Lower leg skin (tissue), 4 donors: ENCODE data around the gene RYR2. TPM values are rescaled to one million over a fixed set of nuclear protein-coding genes. Genes with fewer than 3 reads are reported as not detected.

Experiments
- DNase-seq, 2 donors: peaks; one replicate each; pipeline ENCODE4 v3.0.0-alpha.2; 2019; ENCODE audit warnings: low spot score in 2 of 2
- H3K4me3 ChIP-seq: fragments of 200-600 bp; sonication (generic); 2 replicates; pipeline ENCODE4 v1.5.1; 2017; ENCODE audit warnings: mild to moderate bottlenecking, low read depth; ENCODE audit not compliant: poor library complexity, severe bottlenecking
- POLR2A ChIP-seq, 2 donors: fragments of 450-650 bp; IDR thresholded peaks; one replicate each; pipeline ENCODE4 v1.6.1; 2016 to 2017; ENCODE audit warnings: antibody characterized with exemption in 2 of 2, mild to moderate bottlenecking in 1 of 2, moderate library complexity in 1 of 2
- WGBS, 2 donors: methylation state at CpG; one replicate each; pipeline ENCODE4 v1.1.5; 2018; 5-methylcytosine and 5-hydroxymethylcytosine counted together
- intact Hi-C: fragments of 100-400 bp; cut with DNase I; formaldehyde crosslinking; loops from one replicate; pipeline ENCODE4 v1.15.0; 2023; ENCODE audit warnings: low total_unique reads
- total RNA-seq, 4 donors: library from RNA; depleted of rRNA; stranded (reverse); fragments of >200 nt; gene quantifications; one replicate each; pipeline ENCODE4 v1.1.0, GENCODE V29; 2016
- TF ChIP-seq, protein P1 (sequence below), 3 donors: fragments of 450-650 bp; IDR thresholded peaks; one replicate each; pipeline ENCODE4 v1.5.1; 2016; ENCODE audit warnings: antibody characterized with exemption in 3 of 3, mild to moderate bottlenecking in 3 of 3, moderate library complexity in 2 of 3

Gene RYR2
- total RNA-seq, 4 donors from 2014 or later, result 0.19 to 0.97 (median 0.66) TPM

- H3K4me3 ChIP-seq, result no peak overlapping the region
- intact Hi-C loops, result no loop called here
- whole genome bisulfite sequencing, 2 donors, result 71% methylated on average over 5 of the region's 5 CpGs
- TF ChIP-seq, protein P1, sequence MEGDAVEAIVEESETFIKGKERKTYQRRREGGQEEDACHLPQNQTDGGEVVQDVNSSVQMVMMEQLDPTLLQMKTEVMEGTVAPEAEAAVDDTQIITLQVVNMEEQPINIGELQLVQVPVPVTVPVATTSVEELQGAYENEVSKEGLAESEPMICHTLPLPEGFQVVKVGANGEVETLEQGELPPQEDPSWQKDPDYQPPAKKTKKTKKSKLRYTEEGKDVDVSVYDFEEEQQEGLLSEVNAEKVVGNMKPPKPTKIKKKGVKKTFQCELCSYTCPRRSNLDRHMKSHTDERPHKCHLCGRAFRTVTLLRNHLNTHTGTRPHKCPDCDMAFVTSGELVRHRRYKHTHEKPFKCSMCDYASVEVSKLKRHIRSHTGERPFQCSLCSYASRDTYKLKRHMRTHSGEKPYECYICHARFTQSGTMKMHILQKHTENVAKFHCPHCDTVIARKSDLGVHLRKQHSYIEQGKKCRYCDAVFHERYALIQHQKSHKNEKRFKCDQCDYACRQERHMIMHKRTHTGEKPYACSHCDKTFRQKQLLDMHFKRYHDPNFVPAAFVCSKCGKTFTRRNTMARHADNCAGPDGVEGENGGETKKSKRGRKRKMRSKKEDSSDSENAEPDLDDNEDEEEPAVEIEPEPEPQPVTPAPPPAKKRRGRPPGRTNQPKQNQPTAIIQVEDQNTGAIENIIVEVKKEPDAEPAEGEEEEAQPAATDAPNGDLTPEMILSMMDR (IDR thresholded peaks at IDR 0.05), result no peak
- no peak for TF ChIP-seq POLR2A (IDR thresholded peaks at IDR 0.05)
- DNase-seq, result no peak
Observed at GRCh38 chr1:237152506-237153335, 110.7 kb downstream of the RYR2 start.

GRCh38 chr1:237154157-237154556 lies 112.2 kb downstream of the RYR2 start:
- no peak for DNase-seq
- 41 to 59% methylated on average over 5 of the region's 5 CpGs for WGBS, 2 donors
- TF ChIP-seq POLR2A (IDR thresholded peaks at IDR 0.05), result no peak
- TF ChIP-seq, protein P1 (IDR thresholded peaks at IDR 0.05), result no peak
- intact Hi-C loops, result no loop called here
- no peak overlapping the region for H3K4me3 ChIP-seq

DNA sequence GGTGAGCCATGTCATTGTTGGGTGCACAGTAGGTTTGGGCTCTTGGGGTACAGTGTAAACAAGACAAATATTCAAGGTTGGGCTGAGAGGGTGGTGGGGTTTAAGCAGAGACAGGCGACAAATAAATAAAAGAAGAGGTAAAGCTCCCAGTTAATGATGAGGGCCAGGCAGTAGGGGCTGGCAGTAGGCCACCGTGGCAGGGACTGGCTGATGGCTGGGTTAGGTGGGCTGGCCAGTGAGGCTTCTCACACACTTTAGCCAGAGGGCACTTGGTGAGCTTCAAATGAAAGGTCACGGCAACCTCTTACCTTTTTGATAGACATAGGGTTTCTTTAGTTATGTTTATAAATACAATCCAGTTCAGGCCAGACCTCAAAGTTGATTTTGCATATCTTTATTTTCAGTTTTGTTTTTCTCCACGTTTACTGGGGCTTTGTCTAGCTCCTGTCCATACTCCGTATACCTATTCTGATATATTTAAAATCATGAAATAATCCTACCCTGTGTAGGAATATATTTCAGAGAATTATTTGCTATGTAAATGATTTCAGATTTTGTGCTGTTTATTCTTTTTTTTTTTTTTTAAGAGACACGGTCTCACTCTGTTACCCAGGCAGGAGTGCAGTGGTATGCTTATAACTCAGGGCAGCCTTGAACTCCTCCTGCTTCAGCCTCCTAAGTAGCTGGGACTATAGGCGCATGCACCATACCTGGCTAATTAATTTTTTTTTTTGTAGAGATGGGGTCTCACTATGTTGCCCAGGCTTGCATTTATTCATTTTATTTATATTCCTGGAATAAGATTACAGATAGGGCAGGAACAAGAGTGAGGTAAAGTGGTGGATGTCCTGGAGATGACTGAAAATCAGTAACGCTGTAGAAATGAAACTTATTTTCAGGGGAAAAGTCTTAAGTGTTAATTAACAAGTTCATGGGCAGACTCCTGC lies 122.7 kb downstream of the RYR2 start:
- TF ChIP-seq, protein P1 (IDR thresholded peaks at IDR 0.05), result no peak
- TF ChIP-seq POLR2A (IDR thresholded peaks at IDR 0.05), result no peak
- 82 to 87% methylated on average over 8 of the region's 8 CpGs for WGBS, 2 donors
- intact Hi-C loops, result no loop called here
- H3K4me3 ChIP-seq, result no peak overlapping the region
- DNase-seq, result no peak

DNA sequence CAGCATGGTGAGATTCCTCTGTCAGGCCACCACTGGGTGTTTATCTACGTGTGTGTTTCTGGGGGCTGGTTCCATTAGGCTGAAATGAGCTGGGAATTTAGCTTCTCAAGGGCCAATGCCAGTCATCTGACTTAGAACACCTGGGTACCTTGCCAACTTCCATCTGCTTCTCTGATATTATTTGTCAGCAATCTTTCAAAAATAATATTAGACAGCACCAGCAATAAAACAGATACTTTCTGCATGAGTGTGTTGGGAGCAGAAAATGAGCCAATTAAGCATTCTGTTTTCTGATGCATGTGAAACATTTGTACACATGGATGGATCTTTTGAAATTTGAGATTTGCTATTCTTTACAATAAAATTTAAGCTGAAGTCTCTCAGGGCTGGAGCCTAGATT lies 124.1 kb downstream of the RYR2 start:
- intact Hi-C loops, result no loop called here
- no peak for DNase-seq
- TF ChIP-seq, protein P1 (IDR thresholded peaks at IDR 0.05), result no peak
- no peak for TF ChIP-seq POLR2A (IDR thresholded peaks at IDR 0.05)
- 63 to 83% methylated on average over 1 of the region's 1 CpG for WGBS, 2 donors
- H3K4me3 ChIP-seq, result no peak overlapping the region

DNA sequence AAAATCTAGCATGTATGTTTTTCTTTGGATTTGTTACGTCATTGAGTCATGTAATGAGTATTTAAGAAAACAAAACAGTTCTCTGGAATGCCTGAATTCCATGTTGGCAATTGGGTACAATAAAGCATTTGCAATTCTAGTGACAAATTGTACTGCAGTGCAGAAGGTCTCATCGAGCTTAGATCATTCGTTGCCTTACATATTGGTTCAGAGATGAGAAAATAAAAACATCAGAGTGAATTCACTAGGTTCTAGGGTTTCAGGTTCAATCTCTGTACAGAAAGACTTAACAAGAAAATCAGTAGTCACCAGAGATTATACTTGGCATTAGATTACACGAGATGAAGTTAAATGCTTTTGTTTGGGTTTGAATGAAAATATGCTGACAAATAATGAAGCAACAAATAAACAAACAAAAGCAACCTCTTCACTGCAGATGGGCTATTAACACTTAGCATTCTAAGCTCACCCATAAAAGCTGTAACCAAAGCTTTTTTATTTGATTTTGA lies 124.7 kb downstream of the RYR2 start:
- TF ChIP-seq, protein P1 (IDR thresholded peaks at IDR 0.05), result no peak
- TF ChIP-seq POLR2A (IDR thresholded peaks at IDR 0.05), result no peak
- WGBS, 2 donors, result 52 to 54% methylated on average over 4 of the region's 4 CpGs
- intact Hi-C loops, result no loop called here
- DNase-seq, result no peak
- no peak overlapping the region for H3K4me3 ChIP-seq
